Measurements from ENCODE around the gene BCKDHA.

DNA sequence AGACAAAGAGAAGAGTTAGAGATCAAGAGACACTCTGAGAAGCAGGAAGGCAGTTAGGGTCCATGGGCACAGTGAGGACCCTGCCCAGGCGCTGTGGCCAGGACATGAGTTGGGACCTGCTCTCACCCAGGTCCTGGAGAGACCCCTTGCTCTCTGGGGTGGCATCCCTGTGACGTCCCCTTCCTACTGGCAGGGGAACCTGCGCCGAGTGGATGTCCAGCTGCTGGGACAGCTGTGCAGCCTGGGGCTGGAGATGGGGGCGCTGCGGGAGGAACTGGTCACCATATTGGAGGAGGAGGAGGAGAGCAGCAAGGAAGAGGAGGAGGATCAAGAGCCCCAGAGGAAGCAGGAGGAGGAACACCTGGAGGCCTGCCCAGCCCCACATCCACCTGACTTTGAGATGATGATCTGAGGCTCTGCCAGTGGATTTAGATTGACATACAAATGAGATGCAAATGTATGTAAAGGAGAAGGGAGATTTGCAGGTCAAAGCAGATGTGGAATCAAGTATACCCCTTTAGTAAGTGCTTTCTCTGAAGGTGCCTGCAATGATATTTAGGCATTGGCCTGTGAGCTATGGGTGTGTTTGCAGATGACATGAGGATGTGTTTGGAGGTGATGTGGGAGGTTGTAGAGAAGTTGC, 46.3 kb downstream of the BCKDHA start:
- TF ChIP-seq, protein P1, sequence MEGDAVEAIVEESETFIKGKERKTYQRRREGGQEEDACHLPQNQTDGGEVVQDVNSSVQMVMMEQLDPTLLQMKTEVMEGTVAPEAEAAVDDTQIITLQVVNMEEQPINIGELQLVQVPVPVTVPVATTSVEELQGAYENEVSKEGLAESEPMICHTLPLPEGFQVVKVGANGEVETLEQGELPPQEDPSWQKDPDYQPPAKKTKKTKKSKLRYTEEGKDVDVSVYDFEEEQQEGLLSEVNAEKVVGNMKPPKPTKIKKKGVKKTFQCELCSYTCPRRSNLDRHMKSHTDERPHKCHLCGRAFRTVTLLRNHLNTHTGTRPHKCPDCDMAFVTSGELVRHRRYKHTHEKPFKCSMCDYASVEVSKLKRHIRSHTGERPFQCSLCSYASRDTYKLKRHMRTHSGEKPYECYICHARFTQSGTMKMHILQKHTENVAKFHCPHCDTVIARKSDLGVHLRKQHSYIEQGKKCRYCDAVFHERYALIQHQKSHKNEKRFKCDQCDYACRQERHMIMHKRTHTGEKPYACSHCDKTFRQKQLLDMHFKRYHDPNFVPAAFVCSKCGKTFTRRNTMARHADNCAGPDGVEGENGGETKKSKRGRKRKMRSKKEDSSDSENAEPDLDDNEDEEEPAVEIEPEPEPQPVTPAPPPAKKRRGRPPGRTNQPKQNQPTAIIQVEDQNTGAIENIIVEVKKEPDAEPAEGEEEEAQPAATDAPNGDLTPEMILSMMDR (IDR thresholded peaks at IDR 0.05; ENCODE audit: borderline replicate concordance, extremely low read depth, low read length, poor library complexity, severe bottlenecking) = no peak
- TF ChIP-seq EZH2 (IDR thresholded peaks at IDR 0.05; ENCODE audit: borderline replicate concordance, low read depth, low read length, severe bottlenecking) = no peak
